Right atrium auricular region (tissue), 2 donors: ENCODE results near the gene NRN1L. TPM values are rescaled to one million over a fixed set of nuclear protein-coding genes. Genes with fewer than 3 reads are reported as not detected.

Experiments used
- DNase-seq: peaks from one replicate; pipeline ENCODE4 v3.0.0-alpha.2; 2019; ENCODE audit warnings: low spot score
- H3K27ac ChIP-seq, 2 donors: fragments of 200-600 bp; sonication (generic); 1 replicate in 1 of 2; 2 replicates in 1 of 2; pipeline ENCODE4 v1.5.1; 2016 to 2019
- H3K27me3 ChIP-seq, 2 donors: fragments of 200-600 bp; sonication (generic); one replicate each; pipeline versions ENCODE4 v1.5.1 to v1.6.0; 2017 to 2019
- H3K36me3 ChIP-seq: fragments of 200-600 bp; sonication (generic); one replicate; pipeline ENCODE4 v1.5.1; 2016
- H3K4me1 ChIP-seq, 2 donors: fragments of 200-600 bp; sonication (generic); one replicate each; pipeline versions ENCODE4 v1.5.1 to v1.6.0; 2017 to 2019
- H3K4me3 ChIP-seq, 2 donors: fragments of 200-600 bp; sonication (generic); 1 replicate in 1 of 2; 2 replicates in 1 of 2; pipeline ENCODE4 v1.5.1; 2017 to 2019; ENCODE audit warnings: mild to moderate bottlenecking in 1 of 2, moderate library complexity in 1 of 2
- H3K9me3 ChIP-seq, 2 donors: fragments of 200-600 bp; sonication (generic); one replicate each; pipeline ENCODE4 v1.5.1; 2019
- CTCF ChIP-seq, 2 donors: fragments of 200-600 bp; sonication (generic); IDR thresholded peaks; one replicate each; pipeline ENCODE4 v1.5.1; 2019; ENCODE audit warnings: antibody characterized with exemption in 2 of 2
- total RNA-seq, 2 donors: library from RNA; depleted of rRNA; stranded (reverse); fragments of >200 nt; gene quantifications; one replicate each; pipeline ENCODE4 v1.1.0, GENCODE V29; 2016

The NRN1L gene
- total RNA-seq, 2 donors from 2014 or later = not detected

- Histone ChIP-seq H3K36me3 (peaks cover 61% of the 10 kb centered on the region), H3K4me3 (no peak overlapping the region), H3K27ac (no peak overlapping the region), H3K9me3 (no peaks in the 10 kb centered on the region), H3K27me3 (no peaks in the 10 kb centered on the region), H3K4me1 (peaks cover 0 to 28% of the 10 kb centered on the region in 2 donors)
- no peak for DNase-seq
- no peak for TF ChIP-seq CTCF (IDR thresholded peaks at IDR 0.05)
Observed at GRCh38 chr16:67871256-67871655, 13.4 kb upstream of the NRN1L start.

- Histone ChIP-seq H3K4me1 (peaks cover 0 to 28% of the 10 kb centered on the region in 2 donors), H3K9me3 (no peaks in the 10 kb centered on the region), H3K4me3 (peak overlapping the region in 1 of 2 donors; percentile 86), H3K27me3 (no peaks in the 10 kb centered on the region), H3K36me3 (peaks cover 61% of the 10 kb centered on the region), H3K27ac (peak overlapping the region; percentile 67 to 83)
- no peak for DNase-seq
- TF ChIP-seq CTCF (IDR thresholded peaks at IDR 0.05) = no peak
Observed at GRCh38 chr16:67872131-67872630, 12.5 kb upstream of the NRN1L start.

GRCh38 chr16:67872631-67873434 is 11.9 kb upstream of the NRN1L start, which contains the start of gene EDC4:
TSS of gene EDC4 (plus strand) at chr16:67873052. CDS start at chr16:67873262, 210 bp downstream.
- H3K4me1 ChIP-seq = peaks cover 0 to 28% of the 10 kb centered on the region in 2 donors
- peak within 1 kb of the TSS; percentile 67 to 83 for H3K27ac ChIP-seq
- no peak for TF ChIP-seq CTCF (IDR thresholded peaks at IDR 0.05)
- H3K4me3 ChIP-seq = peak within 1 kb of the TSS; percentile 82 to 86
- no peaks in the 10 kb centered on the region for H3K9me3 ChIP-seq
- peak; percentile 85 for DNase-seq
- peaks cover 61% of the 10 kb centered on the region for H3K36me3 ChIP-seq
- H3K27me3 ChIP-seq = no peaks in the 10 kb centered on the region

- no peak for TF ChIP-seq CTCF (IDR thresholded peaks at IDR 0.05)
- H3K36me3 ChIP-seq = peaks cover 61% of the 10 kb centered on the region
- no peak for DNase-seq
Observed at GRCh38 chr16:67873435-67874370, 11.0 kb upstream of the NRN1L start.

GRCh38 chr16:67874372-67874771 is 10.3 kb upstream of the NRN1L start:
- no peaks in the 10 kb centered on the region for H3K27me3 ChIP-seq
- TF ChIP-seq CTCF (IDR thresholded peaks at IDR 0.05) = no peak
- H3K4me1 ChIP-seq = peaks cover 0 to 28% of the 10 kb centered on the region in 2 donors
- H3K36me3 ChIP-seq = peaks cover 61% of the 10 kb centered on the region
- H3K9me3 ChIP-seq = no peaks in the 10 kb centered on the region
- DNase-seq = no peak
- H3K27ac ChIP-seq = no peak overlapping the region
- H3K4me3 ChIP-seq = no peak overlapping the region

More at GRCh38 chr16:67873435-67874370, 11.0 kb upstream of the NRN1L start:
- peaks cover 0 to 28% of the 10 kb centered on the region in 2 donors for H3K4me1 ChIP-seq
- no peaks in the 10 kb centered on the region for H3K27me3 ChIP-seq
- peak overlapping the region; percentile 67 to 83 for H3K27ac ChIP-seq
- H3K4me3 ChIP-seq = peak overlapping the region; percentile 82 to 86
- no peaks in the 10 kb centered on the region for H3K9me3 ChIP-seq
